VCaP (cell line): ENCODE results near the gene NEIL3.

Experiments
- H3K27ac ChIP-seq: fragments of 450-650 bp; 2 replicates; pipeline ENCODE4 v1.5.1; 2017
- TF ChIP-seq, protein P1 (sequence below): fragments of 450-650 bp; conservative IDR thresholded peaks from 2 replicates; pipeline ENCODE4 v1.5.1; 2017; ENCODE audit warnings: mild to moderate bottlenecking, moderate library complexity

NEIL3 gene

DNA sequence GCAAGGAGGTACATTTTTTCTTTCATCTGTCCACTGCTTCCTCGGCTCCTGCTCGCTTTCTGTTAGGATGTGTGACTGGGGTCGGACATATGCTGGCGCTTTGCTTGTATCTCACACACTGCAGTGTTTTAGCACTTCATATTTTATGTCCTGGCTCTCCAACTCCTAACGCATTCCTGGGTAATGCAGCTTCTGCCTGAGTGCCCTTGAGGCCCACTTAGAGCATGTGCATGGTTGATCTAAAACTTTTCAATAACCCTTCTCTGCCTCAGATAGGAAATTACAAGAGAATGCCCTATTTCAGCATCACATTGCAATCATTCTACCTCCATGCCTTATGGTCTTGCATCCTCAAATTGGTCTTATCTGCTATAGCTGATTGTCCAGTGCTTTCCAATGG is 65.3 kb downstream of the NEIL3 start:
- no peak overlapping the region for H3K27ac ChIP-seq
- TF ChIP-seq, protein P1, sequence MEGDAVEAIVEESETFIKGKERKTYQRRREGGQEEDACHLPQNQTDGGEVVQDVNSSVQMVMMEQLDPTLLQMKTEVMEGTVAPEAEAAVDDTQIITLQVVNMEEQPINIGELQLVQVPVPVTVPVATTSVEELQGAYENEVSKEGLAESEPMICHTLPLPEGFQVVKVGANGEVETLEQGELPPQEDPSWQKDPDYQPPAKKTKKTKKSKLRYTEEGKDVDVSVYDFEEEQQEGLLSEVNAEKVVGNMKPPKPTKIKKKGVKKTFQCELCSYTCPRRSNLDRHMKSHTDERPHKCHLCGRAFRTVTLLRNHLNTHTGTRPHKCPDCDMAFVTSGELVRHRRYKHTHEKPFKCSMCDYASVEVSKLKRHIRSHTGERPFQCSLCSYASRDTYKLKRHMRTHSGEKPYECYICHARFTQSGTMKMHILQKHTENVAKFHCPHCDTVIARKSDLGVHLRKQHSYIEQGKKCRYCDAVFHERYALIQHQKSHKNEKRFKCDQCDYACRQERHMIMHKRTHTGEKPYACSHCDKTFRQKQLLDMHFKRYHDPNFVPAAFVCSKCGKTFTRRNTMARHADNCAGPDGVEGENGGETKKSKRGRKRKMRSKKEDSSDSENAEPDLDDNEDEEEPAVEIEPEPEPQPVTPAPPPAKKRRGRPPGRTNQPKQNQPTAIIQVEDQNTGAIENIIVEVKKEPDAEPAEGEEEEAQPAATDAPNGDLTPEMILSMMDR, result no peak

GRCh38 chr4:177375372-177375771 is 65.7 kb downstream of the NEIL3 start:
- TF ChIP-seq, protein P1, result no peak
- H3K27ac ChIP-seq, result no peak overlapping the region

GRCh38 chr4:177376024-177376423 is 66.3 kb downstream of the NEIL3 start:
- TF ChIP-seq, protein P1, result 0 out of 2 replicates have a peak, but pooled peaks have one; percentile 10
- H3K27ac ChIP-seq, result no peak overlapping the region

GRCh38 chr4:177380730-177381287 is 71.1 kb downstream of the NEIL3 start:
- TF ChIP-seq, protein P1, result no peak
- H3K27ac ChIP-seq, result no peak overlapping the region

- H3K27ac ChIP-seq, result no peak overlapping the region
- TF ChIP-seq, protein P1, result no peak
These were observed 72.2 kb downstream of the NEIL3 start for GRCh38 chr4:177381762-177382310.

DNA sequence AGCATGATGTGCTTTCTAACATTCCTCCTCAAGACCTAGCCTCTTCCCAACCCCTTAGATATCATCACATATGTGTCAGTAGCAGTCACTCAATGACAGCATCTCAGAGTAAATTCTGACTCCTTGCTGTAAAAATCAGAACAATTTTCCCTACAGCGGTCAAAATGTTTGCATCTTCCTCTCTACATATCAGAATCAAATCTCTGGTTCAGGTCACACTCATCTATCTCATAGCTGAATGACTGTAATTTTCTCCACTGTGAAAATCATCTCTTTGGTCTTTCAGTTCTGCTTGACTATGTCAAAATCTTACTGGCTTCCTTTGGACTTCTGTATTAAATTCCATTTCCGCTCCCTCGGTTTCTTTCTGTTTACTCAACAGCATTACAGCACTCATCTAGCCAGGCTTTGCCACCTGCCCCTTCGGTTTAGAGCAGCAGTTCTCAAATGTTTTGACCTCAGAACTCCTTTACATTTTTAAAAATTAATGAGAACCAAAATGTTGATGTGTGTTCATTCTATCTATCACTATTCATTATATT is 75.3 kb downstream of the NEIL3 start:
- TF ChIP-seq, protein P1, result no peak
- no peak overlapping the region for H3K27ac ChIP-seq

DNA sequence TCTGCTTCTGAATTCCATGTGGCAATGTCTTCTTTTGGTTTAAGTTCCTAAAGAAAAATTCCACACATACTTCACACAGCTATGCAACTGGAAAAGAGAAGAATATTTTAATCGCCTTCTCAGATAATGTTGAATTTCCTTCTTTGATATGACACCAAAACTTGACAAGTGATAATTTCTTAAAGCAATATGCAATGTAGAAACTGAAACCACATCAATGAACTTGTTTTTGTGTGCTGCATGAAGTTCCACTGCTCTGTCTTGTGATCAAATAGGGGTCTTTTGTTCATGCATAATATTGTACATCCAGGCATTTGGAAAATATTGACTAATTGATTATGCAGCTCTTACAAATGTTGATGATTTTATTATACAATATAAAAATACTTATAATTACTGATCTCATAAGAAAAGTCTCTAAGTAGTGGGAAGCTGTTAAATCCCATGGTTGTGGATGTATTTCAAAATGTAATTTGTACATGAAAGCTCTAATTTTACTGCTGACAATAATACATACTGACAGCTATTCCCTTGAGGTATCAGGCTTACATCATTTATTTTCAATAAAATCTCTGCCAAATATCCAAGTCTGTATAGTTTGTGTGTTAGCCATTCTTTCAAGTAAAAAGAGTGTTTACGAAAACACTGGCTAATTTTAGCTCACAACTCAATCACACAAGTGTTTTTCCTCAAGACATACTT is 76.1 kb downstream of the NEIL3 start:
- TF ChIP-seq, protein P1, result no peak
- no peak overlapping the region for H3K27ac ChIP-seq
